22Rv1 (cell line): ENCODE results near the gene C19orf25.

Experiments
- H3K27ac ChIP-seq: fragments of 450-650 bp; 2 replicates; pipeline ENCODE4 v1.5.1; 2017
- CTCF ChIP-seq: fragments of 450-650 bp; IDR thresholded peaks from 2 replicates; pipeline ENCODE4 v1.5.1; 2017; ENCODE audit warnings: mild to moderate bottlenecking
- ZFX ChIP-seq: fragments of 450-650 bp; IDR thresholded peaks from 2 replicates; pipeline ENCODE4 v1.6.1; 2017; ENCODE audit warnings: antibody characterized with exemption, borderline replicate concordance

The C19orf25 gene

GRCh38 chr19:1507192-1507660, 28.2 kb upstream of the C19orf25 start:
- peak overlapping the region; percentile 89 for H3K27ac ChIP-seq
- TF ChIP-seq ZFX (no peak), CTCF (no peak)

DNA sequence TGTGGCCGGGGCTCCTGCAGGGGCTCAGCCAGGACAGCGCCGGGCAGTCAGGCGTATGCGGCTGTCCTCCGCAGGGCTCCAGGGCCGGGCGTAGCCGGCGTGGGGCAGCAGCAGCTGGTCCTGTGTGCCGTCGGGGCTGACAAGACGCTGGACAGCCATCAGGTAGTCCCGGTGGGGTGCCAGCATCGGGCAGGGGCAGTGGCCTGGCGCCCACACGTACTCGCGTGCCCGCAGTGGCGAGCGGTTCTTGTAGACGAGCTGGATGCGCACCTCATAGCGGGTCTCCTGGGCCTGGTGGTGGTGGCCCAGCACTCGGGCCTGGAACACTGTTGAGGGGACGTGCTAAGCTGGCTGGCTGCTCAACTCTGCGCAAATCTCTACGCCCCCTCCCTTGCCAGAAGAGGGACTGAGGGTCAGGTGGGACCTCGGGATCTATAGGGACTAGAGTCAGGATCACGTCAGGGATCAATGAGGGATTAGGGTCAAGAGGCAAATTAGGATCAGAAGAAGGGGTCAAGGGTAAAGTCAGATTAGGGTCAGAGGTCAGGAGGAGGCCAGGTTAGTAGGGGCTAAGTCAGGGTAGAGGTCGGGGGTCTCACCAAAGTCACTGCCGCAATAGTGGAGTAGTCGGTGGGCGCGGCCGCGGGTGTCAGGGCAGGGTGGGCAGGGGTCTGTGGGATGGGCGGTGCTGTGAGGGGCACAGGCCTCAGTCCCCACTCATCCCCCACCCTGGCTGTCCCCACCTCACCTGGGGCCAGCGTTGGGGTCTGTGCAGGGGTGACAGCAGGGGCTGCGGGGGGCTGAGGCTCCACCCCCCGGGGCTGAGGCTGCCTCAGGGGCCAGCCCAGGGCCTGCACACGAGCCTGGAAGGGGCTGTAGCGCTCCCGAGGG, 27.2 kb upstream of the C19orf25 start:
- H3K27ac ChIP-seq, result no peak overlapping the region
- TF ChIP-seq ZFX (no peak), CTCF (no peak)

GRCh38 chr19:1505012-1505411, 26.0 kb upstream of the C19orf25 start:
- no peak for TF ChIP-seq ZFX
- TF ChIP-seq CTCF, result no peak
- no peak overlapping the region for H3K27ac ChIP-seq

GRCh38 chr19:1503925-1504773, 25.1 kb upstream of the C19orf25 start:
- TF ChIP-seq ZFX (no peak), CTCF (no peak)
- H3K27ac ChIP-seq, result no peak overlapping the region

GRCh38 chr19:1503089-1503924, 24.3 kb upstream of the C19orf25 start:
- peak; percentile 92 for TF ChIP-seq CTCF
- no peak for TF ChIP-seq ZFX
- H3K27ac ChIP-seq, result no peak overlapping the region

DNA sequence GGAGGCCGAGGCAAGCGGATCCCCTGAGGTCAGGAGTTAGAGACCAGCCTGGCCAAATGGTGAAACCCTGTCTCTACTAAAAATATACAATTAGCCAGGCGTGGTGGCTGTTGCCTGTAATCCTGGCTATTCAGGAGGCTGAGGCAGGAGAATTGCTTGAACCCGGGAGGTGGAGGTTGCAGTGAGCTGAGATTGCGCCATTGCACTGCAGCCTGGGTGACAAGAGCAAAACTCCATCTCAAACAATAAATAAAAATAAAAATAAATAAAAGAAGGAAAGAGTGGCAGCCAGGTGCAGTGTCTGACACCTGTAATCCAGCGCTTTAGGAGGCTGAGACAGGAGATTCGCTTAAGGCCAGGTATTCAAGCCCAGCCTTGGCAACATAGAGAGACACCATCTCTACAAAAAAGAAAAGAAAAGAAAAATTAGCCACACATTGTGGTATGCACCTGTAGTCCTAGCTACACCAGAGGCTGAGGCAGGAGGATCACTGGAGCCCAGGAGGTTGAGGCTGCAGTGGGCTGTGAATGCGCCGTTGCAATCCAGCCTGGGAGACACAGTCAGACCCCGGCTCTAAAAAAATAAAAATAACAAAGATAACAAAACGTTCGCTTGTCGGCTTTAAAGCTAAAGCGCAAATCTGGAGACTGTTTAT, 23.5 kb upstream of the C19orf25 start:
- no peak for TF ChIP-seq ZFX
- no peak for TF ChIP-seq CTCF
- H3K27ac ChIP-seq, result no peak overlapping the region
